Activated T-helper 2 cell treated with anti-CD3 and anti-CD28 coated beads, Interferon-gamma antibody, Interleukin-2, Interleukin-4, amounts not matched to agents 10 μg/mL and 5 μg/mL and 100 μg/mL, durations not matched to agents 14 hours and 24 hours and 36 hours (primary cell): ENCODE results near the gene GJC2. TPM values are rescaled to one million over a fixed set of nuclear protein-coding genes. Genes with fewer than 3 reads are reported as not detected.

Source experiments
- DNase-seq: peaks from one replicate; pipeline ENCODE4 v3.0.0; 2021; ENCODE audit warnings: low spot score
- H3K27ac Mint-ChIP-seq: one replicate; pipeline ENCODE4 v1.8.0; 2021; ENCODE audit warnings: mixed read lengths
- H3K27me3 Mint-ChIP-seq: one replicate; pipeline ENCODE4 v1.8.0; 2021; ENCODE audit warnings: low read depth, mixed read lengths
- H3K36me3 Mint-ChIP-seq: one replicate; pipeline ENCODE4 v1.8.0; 2021; ENCODE audit warnings: low read depth, mixed read lengths
- H3K4me1 Mint-ChIP-seq: one replicate; pipeline ENCODE4 v1.8.0; 2021; ENCODE audit warnings: low read depth, mixed read lengths
- H3K4me3 Mint-ChIP-seq: one replicate; pipeline ENCODE4 v1.8.0; 2021; ENCODE audit warnings: low read depth, mild to moderate bottlenecking, moderate library complexity, mixed read lengths
- H3K9me3 Mint-ChIP-seq: one replicate; pipeline ENCODE4 v1.8.0; 2021; ENCODE audit warnings: mixed read lengths
- intact Hi-C: fragments of 100-400 bp; cut with micrococcal nuclease; formaldehyde crosslinking; loops from one replicate; pipeline ENCODE4 v1.15.1; 2023
- total RNA-seq: library from RNA; stranded (reverse); gene quantifications from 2 replicates; pipeline ENCODE4 v1.2.3, GENCODE V29; 2022

Gene GJC2
- total RNA-seq, 1 donor from 2014 or later, result 0.52 TPM

- Mint-ChIP-seq H3K36me3 (peaks cover 2% of the 10 kb centered on the region), H3K4me1 (peaks cover 8% of the 10 kb centered on the region), H3K27me3 (no peaks in the 10 kb centered on the region), H3K9me3 (no peaks in the 10 kb centered on the region), H3K27ac (no peak overlapping the region), H3K4me3 (no peak overlapping the region)
- intact Hi-C loops, result no loop called here
- DNase-seq, result no peak
These were observed 890 bp downstream of the GJC2 start for GRCh38 chr1:228150461-228151179.

DNA sequence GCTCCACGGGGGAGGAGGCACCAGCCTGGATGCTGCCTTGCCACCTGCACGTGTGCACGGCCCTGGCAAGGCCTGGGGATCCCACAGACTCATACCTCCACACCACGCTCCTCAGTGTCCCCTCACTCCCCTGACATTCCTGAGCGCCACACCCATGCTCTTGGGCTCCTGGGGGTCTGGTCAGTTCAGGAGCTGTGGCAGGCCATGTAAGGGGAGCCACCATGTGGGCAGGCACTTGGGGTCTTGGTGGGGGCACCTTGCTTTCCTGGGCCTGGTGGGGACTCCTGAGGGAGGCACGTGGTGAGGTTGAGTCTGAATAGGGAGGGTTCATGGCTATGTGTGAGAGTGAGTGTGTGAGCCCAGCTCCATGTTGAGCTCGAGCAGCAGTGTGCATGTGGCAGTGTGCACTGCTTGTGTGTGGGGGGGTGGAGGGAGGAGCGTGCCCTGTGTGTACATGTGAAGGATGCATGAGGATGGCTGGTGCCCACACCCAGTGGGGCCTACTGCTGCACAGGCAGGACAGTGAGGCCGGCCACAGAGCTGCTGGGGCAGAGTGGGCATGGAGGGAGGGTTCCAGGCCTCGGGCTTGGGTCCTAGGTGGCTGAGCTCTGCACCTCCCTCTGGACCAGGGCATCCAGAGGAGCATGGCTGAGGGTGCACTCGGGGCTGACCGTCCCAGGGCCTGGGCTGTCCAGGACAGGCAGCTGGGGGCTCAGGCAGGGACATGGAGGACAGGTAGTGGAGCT is 1.6 kb downstream of the GJC2 start:
- Mint-ChIP-seq H3K27me3 (no peaks in the 10 kb centered on the region), H3K9me3 (no peaks in the 10 kb centered on the region), H3K4me1 (peaks cover 8% of the 10 kb centered on the region), H3K27ac (no peak overlapping the region), H3K4me3 (no peak overlapping the region), H3K36me3 (no peaks in the 10 kb centered on the region)
- no peak for DNase-seq
- intact Hi-C loops, result no loop called here

DNA sequence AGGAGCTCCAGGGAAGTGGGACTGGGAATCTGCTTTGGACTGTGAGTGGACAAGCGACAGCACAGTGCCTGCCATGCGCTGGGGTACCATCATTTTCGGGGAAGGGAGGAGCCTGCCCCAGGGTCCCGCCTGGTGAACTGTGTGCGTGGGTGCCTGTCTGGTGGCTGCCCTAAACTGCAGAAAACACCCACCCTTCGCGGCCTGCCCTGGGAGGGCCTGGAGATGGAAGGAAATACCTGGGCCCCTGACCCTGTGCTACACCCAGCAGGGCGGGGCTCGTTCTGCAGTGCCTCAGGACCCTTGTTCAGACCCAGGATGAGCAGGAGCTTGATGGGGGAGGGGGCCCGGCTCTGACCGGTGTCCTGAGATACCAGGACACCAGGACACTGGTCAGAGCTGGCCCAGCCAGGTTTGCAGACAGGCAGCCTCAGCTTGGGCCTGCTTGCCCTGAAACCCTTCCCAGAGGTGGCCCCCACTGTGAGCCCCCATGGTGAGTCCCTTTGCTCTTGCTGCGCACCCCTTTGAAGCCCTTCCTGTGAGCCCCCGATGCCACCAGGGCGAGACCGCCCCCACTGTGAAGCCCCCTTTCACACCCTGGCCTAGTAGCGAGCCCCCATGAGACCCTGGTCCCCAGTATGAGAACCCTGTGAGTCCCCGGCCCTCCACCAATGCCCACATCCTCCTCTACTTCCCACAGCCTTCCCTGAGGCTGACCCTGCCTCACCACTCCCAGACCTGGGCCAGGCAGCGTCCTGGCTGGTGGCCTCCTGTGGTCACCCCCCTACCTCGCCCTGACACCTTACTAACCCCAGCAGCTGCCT is 2.6 kb downstream of the GJC2 start:
- Mint-ChIP-seq H3K27ac (no peak overlapping the region), H3K36me3 (no peaks in the 10 kb centered on the region), H3K4me1 (peaks cover 8% of the 10 kb centered on the region), H3K9me3 (no peaks in the 10 kb centered on the region), H3K4me3 (no peak overlapping the region), H3K27me3 (no peaks in the 10 kb centered on the region)
- intact Hi-C loops, result no loop called here
- no peak for DNase-seq

DNA sequence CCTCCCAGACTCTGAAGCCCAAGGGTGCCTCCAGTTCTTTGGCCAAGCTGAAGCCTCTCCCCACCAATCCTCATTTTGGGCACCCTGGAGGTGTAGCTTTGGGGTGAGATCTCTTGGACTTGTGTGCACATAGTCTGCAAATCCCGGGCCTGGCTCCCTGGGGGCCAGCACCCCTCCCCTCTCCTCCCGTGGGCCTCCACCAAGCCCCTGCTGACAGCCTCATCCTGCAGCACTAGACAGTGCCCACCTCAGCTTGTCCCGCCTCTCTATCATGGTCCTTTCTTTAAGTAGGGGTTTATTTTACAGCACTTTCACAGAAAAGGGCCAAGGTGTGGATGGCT is 3.2 kb downstream of the GJC2 start:
- H3K9me3 Mint-ChIP-seq, result no peaks in the 10 kb centered on the region
- DNase-seq, result no peak
- H3K36me3 Mint-ChIP-seq, result no peaks in the 10 kb centered on the region
- H3K27ac Mint-ChIP-seq, result no peak overlapping the region
- no peak overlapping the region for H3K4me3 Mint-ChIP-seq
- no peaks in the 10 kb centered on the region for H3K27me3 Mint-ChIP-seq
- peaks cover 8% of the 10 kb centered on the region for H3K4me1 Mint-ChIP-seq
- intact Hi-C loops, result no loop called here

DNA sequence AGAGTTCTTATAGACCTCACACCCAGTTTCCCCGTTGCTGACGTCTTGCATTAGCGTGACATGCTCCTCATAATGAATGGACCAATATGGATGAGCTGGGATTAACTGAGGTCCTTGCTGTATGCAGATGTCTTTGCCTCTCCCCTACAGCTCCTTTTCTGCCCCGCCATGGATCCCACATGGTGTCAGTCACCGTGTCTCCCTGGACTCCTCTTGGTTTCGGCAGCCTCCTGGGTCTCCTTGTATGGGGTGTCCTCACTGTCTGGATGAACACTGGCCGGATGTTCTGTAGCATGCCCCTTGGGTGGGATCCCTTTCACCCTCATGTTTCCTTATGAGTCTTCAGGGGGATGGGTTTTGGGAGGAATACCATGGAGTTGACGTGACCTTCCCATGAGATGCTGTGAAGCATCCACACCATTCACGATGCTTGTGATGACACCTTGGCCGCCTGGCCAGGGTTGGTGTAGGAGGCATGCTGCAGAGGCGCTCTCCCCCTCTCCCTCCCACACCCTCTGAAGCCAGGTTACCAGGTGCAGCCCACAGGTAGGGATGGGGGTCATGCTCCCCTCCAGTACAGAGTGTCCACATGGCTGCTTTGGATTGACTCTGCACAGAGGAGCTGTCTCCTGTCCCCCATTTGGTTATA is 4.4 kb downstream of the GJC2 start:
- no peaks in the 10 kb centered on the region for H3K9me3 Mint-ChIP-seq
- no peaks in the 10 kb centered on the region for H3K36me3 Mint-ChIP-seq
- intact Hi-C loops, result no loop called here
- no peaks in the 10 kb centered on the region for H3K27me3 Mint-ChIP-seq
- H3K4me1 Mint-ChIP-seq, result peaks cover 8% of the 10 kb centered on the region
- DNase-seq, result no peak
- no peak overlapping the region for H3K27ac Mint-ChIP-seq
- no peak overlapping the region for H3K4me3 Mint-ChIP-seq

GRCh38 chr1:228154670-228155571 is 5.2 kb downstream of the GJC2 start:
- intact Hi-C loops, result no loop called here
- Mint-ChIP-seq H3K27me3 (no peaks in the 10 kb centered on the region), H3K36me3 (no peaks in the 10 kb centered on the region), H3K4me1 (peaks cover 8% of the 10 kb centered on the region), H3K9me3 (no peaks in the 10 kb centered on the region), H3K4me3 (no peak overlapping the region), H3K27ac (peak overlapping the region; percentile 65)
- no peak for DNase-seq

- Mint-ChIP-seq H3K36me3 (no peaks in the 10 kb centered on the region), H3K4me3 (no peak overlapping the region), H3K4me1 (peaks cover 8% of the 10 kb centered on the region), H3K27me3 (no peaks in the 10 kb centered on the region), H3K27ac (no peak overlapping the region), H3K9me3 (no peaks in the 10 kb centered on the region)
- no peak for DNase-seq
- intact Hi-C loops, result no loop called here
These were observed 6.1 kb downstream of the GJC2 start for GRCh38 chr1:228155596-228156514.

- H3K36me3 Mint-ChIP-seq, result no peaks in the 10 kb centered on the region
- intact Hi-C loops, result no loop called here
- no peaks in the 10 kb centered on the region for H3K9me3 Mint-ChIP-seq
- no peak for DNase-seq
- no peak overlapping the region for H3K4me3 Mint-ChIP-seq
- H3K27me3 Mint-ChIP-seq, result no peaks in the 10 kb centered on the region
- H3K4me1 Mint-ChIP-seq, result peaks cover 8% of the 10 kb centered on the region
- H3K27ac Mint-ChIP-seq, result no peak overlapping the region
These were observed 6.8 kb downstream of the GJC2 start for GRCh38 chr1:228156515-228156881.

GRCh38 chr1:228156941-228157728 is 7.4 kb downstream of the GJC2 start:
- Mint-ChIP-seq H3K4me3 (no peak overlapping the region), H3K27ac (no peak overlapping the region), H3K9me3 (no peaks in the 10 kb centered on the region), H3K36me3 (no peaks in the 10 kb centered on the region), H3K4me1 (peaks cover 8% of the 10 kb centered on the region), H3K27me3 (no peaks in the 10 kb centered on the region)
- DNase-seq, result no peak
- intact Hi-C loops, result no loop called here

GRCh38 chr1:228157729-228158126 is 8.0 kb downstream of the GJC2 start:
- intact Hi-C loops, result no loop called here
- no peaks in the 10 kb centered on the region for H3K27me3 Mint-ChIP-seq
- no peak overlapping the region for H3K27ac Mint-ChIP-seq
- no peak overlapping the region for H3K4me3 Mint-ChIP-seq
- no peak for DNase-seq
- H3K9me3 Mint-ChIP-seq, result no peaks in the 10 kb centered on the region
- H3K4me1 Mint-ChIP-seq, result peaks cover 8% of the 10 kb centered on the region
- H3K36me3 Mint-ChIP-seq, result no peaks in the 10 kb centered on the region
